HG02759 (cell line): ENCODE results near the gene RAMP3.

Source experiments
- ATAC-seq: cut with Tn5 transposase; IDR thresholded peaks from one replicate; pipeline ENCODE4 v1.9.1; 2021; ENCODE audit warnings: mild to moderate bottlenecking, moderate library complexity; ENCODE audit not compliant: unreplicated experiment

RAMP3 gene

DNA sequence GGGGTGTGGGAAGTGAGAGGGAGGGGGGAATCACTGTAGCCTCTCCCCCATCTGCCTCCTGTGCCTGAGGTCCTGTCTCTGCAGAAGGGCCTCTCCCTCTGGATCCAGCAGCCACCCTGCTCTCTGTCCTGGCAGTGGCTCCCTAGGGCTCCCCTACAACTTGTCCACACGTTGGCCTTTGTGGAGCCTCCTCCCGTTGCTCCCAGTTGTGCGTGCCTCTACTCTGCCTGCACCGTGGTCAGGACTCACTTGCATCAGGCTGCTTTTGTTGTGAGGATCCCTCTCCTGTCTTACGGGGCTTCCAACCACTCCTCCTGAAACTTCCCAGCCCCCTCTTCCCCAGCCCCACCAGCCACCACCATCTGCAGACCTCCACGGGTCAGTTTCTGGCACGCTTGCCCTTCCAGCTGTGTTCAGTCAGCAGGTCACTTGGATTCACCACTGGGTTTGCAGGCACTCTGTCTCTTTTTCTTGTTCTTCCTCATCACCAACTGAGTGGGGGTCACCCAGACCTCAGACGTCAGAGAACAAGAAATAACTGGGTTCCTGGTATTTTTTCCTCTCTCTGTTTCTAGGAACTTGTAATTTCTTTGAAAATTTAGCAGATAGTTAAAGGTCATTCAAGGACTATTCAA, 62.3 kb downstream of the RAMP3 start:
- no peak for ATAC-seq

DNA sequence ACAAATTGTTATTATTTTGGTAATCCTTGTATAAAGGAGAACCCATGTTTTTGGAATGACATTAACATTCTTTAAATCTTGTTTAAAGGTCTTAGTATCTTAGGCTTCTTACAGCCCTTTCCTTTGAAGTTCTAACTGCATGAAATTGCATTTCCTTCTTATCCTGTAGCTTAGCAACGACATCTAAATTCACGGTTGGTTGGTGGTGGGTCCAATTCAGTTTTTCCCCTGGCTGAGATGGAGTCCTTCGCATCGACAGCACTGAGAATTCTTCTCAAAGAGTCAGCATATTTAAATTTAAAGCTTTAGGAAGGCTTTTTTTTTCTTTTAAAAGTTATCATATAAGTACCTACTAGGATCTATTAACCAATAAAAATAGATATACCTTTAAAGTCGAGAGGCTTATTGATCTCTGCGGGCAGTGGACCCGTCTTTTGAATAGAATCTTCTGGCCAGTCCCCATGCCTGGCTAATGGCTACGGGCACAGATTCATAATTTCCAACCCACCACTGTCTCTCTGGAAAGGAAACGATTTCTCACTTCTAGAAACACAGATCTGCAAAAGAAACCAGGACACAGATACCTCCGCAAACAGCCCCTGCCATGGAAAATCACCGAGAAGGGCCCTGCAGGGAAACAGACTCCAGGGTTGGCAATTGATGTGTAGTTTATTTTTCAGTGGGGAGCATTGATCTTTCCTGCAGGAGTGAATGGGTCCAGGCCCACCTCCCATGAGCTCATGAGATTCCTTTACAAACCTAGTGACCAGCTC, 63.4 kb downstream of the RAMP3 start:
- ATAC-seq: no peak

GRCh38 chr7:45221896-45222604, 64.5 kb downstream of the RAMP3 start:
- ATAC-seq: no peak

- no peak for ATAC-seq
These were observed 65.5 kb downstream of the RAMP3 start for GRCh38 chr7:45223078-45223477.

- no peak for ATAC-seq
These were observed 66.4 kb downstream of the RAMP3 start for GRCh38 chr7:45223728-45224630.

- ATAC-seq: no peak
These were observed 67.2 kb downstream of the RAMP3 start for GRCh38 chr7:45224832-45225231.

GRCh38 chr7:45225311-45225947, 67.8 kb downstream of the RAMP3 start:
- ATAC-seq: no peak

DNA sequence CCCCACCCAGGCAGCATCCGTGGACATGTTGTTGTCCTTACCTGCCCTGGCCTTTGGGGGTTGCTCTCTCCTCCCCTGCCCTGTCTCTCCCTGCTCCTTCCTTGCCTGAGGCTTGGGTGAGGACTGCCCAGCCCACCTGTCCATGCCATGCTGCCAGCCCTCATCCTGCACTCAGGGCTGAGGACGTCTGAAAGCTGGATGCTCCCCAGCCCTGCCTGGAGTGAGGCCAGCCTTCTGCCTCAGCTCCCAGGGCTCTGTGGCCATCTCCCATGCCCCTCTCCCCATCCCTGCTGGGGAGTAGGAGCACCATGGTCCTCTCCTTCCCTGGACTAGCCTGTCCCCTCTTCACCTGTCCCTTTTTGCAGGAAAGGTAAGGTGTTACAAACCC, 68.4 kb downstream of the RAMP3 start:
- ATAC-seq: no peak

- no peak for ATAC-seq
These were observed 71.7 kb downstream of the RAMP3 start for GRCh38 chr7:45229156-45229920.

DNA sequence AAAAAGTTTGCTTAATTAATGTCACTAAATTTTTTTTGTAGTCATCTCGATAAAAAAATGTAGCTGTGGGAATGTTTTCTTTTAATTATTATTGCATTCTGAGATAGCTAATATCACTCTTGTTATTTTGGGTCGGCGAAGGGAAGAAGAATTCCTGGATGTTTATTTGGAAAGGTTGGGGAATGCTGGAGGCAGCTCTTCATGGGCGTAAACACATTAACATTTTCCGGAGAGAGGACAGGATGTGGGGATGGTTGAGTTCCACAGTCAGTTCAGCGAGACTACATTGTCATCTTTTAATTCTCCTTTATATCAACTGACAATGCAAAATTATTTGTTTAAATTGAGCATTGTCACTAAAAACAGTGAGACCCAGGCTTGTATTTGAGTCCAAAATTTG, 72.5 kb downstream of the RAMP3 start:
- ATAC-seq: no peak

- no peak for ATAC-seq
These were observed 73.1 kb downstream of the RAMP3 start for GRCh38 chr7:45230611-45231165.

DNA sequence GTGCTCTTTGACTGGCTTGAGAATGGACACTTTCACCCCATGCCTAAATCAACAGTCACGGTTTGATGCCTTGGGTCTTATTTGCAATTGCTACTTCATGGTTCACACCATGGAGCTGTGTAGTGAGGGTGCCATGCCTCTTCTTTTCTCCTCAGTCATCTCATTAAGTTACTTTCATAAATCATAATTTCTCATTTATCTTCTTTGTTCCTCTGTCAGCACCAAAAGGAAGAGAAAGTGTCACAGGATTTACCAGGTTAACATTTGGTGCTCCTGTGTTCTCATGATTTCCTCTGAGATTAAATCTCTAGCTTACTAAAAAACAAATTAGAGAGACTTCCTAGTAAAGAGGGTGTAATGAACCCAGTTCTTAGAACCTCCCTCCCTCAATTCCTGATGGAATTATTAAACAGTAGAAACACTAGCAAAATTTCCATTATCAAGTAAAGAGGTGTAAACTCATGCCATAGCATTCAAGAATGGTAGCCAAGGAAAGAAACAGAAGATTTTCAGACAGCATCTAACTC, 75.7 kb downstream of the RAMP3 start:
- no peak for ATAC-seq
